Kidney epithelial cell (primary cell): ENCODE measurements around the gene GAB2. TPM values are rescaled to one million over a fixed set of nuclear protein-coding genes. Genes with fewer than 3 reads are reported as not detected.

ENCODE experiments used
- DNase-seq: peaks from one replicate; pipeline ENCODE4 v3.0.0-alpha.2; 2010; ENCODE audit warnings: low read depth
- H3K27me3 ChIP-seq: 2 replicates; pipeline ENCODE4 v1.6.0; 2011; ENCODE audit warnings: low read length; ENCODE audit not compliant: control insufficient read depth, insufficient read depth
- H3K36me3 ChIP-seq: 2 replicates; pipeline ENCODE4 v1.5.1; 2011; ENCODE audit warnings: low read length; ENCODE audit not compliant: control insufficient read depth, insufficient read depth
- H3K4me3 ChIP-seq: 2 replicates; pipeline ENCODE4 v1.5.1; 2011; ENCODE audit warnings: low read depth, mild to moderate bottlenecking, control low read depth, low read length
- total RNA-seq: library from RNA; depleted of rRNA; stranded (reverse); fragments of >200 nt; gene quantifications from 2 replicates; pipeline ENCODE4 v1.2.3, GENCODE V29; 2015
- TF ChIP-seq, protein P1 (sequence below): IDR thresholded peaks from 2 replicates; pipeline ENCODE4 v1.5.1; 2011; ENCODE audit warnings: mild to moderate bottlenecking, moderate library complexity, low read length, control low read depth, inconsistent platforms; ENCODE audit not compliant: insufficient read depth, poor library complexity, severe bottlenecking

GAB2 gene
- total RNA-seq, 1 donor from 2014 or later, result 13.1 TPM

DNA sequence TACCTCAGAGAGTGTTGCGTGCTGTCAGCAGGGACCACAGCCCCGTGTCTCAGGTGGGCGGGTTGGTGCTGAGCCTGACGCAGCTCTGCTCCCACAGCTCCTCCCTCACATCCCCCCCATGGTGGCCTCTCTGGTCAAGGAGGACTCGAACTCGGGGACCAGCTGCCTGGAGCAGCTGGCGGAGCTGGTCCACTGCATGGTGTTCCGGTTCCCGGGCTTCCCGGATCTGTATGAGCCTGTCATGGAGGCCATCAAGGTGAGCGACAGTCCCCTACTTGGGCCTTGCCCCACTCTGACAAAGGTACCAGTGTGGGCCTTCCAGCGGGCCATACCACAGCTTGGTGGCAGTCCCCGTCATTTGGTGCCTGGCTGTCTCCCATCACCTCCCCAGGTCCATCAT is 217.1 kb downstream of the GAB2 start:
- H3K4me3 ChIP-seq, result no peak overlapping the region
- H3K36me3 ChIP-seq, result no peaks in the 10 kb centered on the region
- DNase-seq, result no peak
- peaks cover 5% of the 10 kb centered on the region for H3K27me3 ChIP-seq
- TF ChIP-seq, protein P1, sequence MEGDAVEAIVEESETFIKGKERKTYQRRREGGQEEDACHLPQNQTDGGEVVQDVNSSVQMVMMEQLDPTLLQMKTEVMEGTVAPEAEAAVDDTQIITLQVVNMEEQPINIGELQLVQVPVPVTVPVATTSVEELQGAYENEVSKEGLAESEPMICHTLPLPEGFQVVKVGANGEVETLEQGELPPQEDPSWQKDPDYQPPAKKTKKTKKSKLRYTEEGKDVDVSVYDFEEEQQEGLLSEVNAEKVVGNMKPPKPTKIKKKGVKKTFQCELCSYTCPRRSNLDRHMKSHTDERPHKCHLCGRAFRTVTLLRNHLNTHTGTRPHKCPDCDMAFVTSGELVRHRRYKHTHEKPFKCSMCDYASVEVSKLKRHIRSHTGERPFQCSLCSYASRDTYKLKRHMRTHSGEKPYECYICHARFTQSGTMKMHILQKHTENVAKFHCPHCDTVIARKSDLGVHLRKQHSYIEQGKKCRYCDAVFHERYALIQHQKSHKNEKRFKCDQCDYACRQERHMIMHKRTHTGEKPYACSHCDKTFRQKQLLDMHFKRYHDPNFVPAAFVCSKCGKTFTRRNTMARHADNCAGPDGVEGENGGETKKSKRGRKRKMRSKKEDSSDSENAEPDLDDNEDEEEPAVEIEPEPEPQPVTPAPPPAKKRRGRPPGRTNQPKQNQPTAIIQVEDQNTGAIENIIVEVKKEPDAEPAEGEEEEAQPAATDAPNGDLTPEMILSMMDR, result no peak

DNA sequence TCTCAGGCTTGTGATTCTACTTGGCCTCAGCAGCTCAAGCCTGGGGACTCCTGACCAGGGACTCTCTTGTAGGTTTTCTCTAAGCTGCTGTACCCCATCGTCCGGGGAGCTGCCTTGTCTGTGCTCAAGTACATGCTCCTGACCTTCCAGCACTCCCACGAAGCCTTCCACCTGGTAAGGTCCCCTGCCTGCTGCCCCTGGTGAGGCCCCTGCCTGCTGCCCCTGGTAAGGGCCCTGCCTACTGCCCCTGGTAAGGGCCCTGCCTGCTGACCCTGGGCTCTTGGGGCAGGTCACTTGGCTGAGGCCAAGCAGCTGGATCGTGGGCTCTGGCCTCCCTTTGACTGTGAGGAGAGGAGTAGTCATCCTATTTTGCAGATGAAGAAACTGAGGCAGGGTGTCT is 217.6 kb downstream of the GAB2 start:
- H3K36me3 ChIP-seq, result no peaks in the 10 kb centered on the region
- no peak for DNase-seq
- TF ChIP-seq, protein P1, result no peak
- no peak overlapping the region for H3K4me3 ChIP-seq
- H3K27me3 ChIP-seq, result peaks cover 5% of the 10 kb centered on the region

DNA sequence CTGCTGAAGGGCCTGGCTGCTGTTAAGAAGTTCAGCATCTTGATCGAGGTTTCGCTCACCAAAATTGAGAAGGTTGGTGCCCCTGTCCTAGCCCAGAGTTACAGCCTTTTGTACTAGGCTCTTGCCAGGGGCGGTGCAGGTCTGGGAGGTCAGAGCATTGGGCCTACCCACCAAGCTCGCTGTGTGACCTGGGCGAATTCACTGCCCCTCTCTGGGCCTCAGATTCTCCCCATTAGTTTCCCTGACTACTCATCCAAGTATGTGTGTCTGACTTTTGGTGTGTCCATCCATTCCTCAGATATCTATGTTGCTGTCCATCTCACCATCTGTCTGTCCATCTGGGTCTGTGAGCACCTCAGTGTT is 218.0 kb downstream of the GAB2 start:
- H3K27me3 ChIP-seq, result peaks cover 5% of the 10 kb centered on the region
- TF ChIP-seq, protein P1, result no peak
- DNase-seq, result no peak
- no peaks in the 10 kb centered on the region for H3K36me3 ChIP-seq
- H3K4me3 ChIP-seq, result no peak overlapping the region

DNA sequence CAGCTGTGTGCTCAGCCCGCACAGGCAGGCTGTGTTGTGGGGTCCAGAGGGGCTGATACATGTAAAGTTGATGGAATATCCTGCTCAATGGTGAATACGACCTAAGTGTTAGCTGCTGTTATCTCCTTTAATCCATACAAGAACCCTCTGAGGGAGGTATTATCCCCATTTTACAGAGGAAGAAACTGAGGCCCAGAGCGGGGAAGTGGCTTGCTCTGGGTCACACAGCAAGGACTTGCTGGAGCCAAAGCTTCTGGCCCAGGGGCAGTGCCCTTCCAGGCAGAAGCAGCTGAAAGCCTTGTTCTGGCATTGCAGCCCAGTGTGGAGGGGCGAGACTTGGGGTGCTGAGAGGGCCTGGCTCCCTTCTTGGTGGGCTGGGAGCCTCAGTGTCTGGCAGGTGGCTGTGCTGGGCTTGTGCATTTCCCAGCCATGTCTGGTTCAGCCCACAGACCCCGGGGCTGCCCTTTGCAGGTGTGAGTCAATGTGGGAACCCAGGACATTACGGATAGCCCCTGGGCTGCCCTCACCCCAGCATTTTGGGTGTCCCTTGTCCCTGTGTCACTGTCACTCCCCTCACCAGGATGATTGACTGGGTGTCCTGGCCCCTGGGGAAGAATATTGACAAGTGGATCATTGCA is 218.5 kb downstream of the GAB2 start:
- Histone ChIP-seq H3K4me3 (no peak overlapping the region), H3K36me3 (no peaks in the 10 kb centered on the region), H3K27me3 (peaks cover 5% of the 10 kb centered on the region)
- TF ChIP-seq, protein P1, result no peak
- no peak for DNase-seq

DNA sequence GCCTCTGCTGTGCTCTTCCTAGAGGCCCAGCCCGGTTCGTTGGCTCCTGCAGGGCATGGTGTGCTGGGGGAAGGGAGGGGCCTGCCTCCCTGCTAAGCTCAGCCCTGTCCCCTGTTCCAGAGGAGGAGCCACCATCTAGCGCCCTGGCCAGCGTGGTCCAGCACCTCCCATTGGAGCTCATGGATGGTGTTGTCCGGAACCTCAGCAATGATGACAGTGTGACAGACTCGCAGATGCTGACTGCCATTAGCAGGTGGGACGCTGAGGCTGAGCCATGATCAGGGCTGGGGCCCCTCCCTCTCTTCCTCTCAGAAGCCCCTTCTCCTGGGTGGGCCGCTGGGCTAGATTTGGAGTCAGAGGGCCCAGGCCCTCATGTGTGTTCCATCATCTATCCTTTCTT is 219.8 kb downstream of the GAB2 start:
- TF ChIP-seq, protein P1, result no peak
- Histone ChIP-seq H3K27me3 (peaks cover 5% of the 10 kb centered on the region), H3K4me3 (no peak overlapping the region), H3K36me3 (no peaks in the 10 kb centered on the region)
- DNase-seq, result no peak

DNA sequence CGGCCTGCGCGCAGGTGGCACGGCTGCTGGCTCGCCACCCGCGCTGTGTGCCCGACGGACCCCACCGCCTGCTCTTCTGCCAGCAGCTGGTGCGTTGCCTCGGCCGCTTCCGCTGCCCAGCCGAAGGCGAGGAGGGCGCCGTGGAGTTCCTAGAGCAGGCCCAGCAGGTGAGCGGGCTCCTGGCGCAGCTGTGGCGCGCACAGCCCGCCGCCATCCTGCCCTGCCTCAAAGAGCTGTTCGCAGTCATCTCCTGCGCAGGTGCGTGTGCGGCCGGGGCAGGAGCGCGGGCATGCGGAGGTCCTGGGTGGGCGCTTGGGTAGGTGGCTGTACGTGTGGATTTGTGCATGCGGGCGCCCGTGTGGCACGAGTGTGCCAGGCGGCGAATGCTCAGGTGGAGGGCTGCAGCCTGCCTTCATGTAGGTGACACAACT is 220.9 kb downstream of the GAB2 start:
- no peak overlapping the region for H3K4me3 ChIP-seq
- no peaks in the 10 kb centered on the region for H3K36me3 ChIP-seq
- TF ChIP-seq, protein P1, result no peak

More for the DNA sequence above, 220.9 kb downstream of the GAB2 start:
- peaks cover 5% of the 10 kb centered on the region for H3K27me3 ChIP-seq
- DNase-seq, result no peak
